HG02642 (cell line): ENCODE results near the gene LAMC2.
"Not testable (repeated sequence)": the region's sequence is repeated elsewhere in the genome, so short reads cannot be mapped to it uniquely, and the experiment has no call there.

Source experiments
- ATAC-seq: cut with Tn5 transposase; IDR thresholded peaks from one replicate; pipeline ENCODE4 v1.9.1; 2021; ENCODE audit warnings: mild to moderate bottlenecking; ENCODE audit not compliant: unreplicated experiment, poor library complexity

LAMC2 gene

GRCh38 chr1:183185941-183186490 is at the start of gene LAMC2:
TSS of gene LAMC2 (plus strand) at chr1:183186264. CDS start at chr1:183186353, 89 bp downstream.
- ATAC-seq = no peak

GRCh38 chr1:183137782-183138181 is 48.3 kb upstream of the LAMC2 start:
- ATAC-seq = no peak

GRCh38 chr1:183138301-183138700 is 47.8 kb upstream of the LAMC2 start:
- no peak for ATAC-seq

GRCh38 chr1:183139281-183139942 is 46.7 kb upstream of the LAMC2 start:
- no peak for ATAC-seq

GRCh38 chr1:183140633-183141032 is 45.4 kb upstream of the LAMC2 start:
- no peak for ATAC-seq

GRCh38 chr1:183142171-183142570 is 43.9 kb upstream of the LAMC2 start:
- no peak for ATAC-seq

GRCh38 chr1:183143576-183144315 is 42.3 kb upstream of the LAMC2 start:
- ATAC-seq = no peak

- ATAC-seq = no peak
These were observed 41.3 kb upstream of the LAMC2 start for GRCh38 chr1:183144752-183145151.

- ATAC-seq = no peak
These were observed 38.3 kb upstream of the LAMC2 start for GRCh38 chr1:183147735-183148134.

- no peak for ATAC-seq
These were observed 37.5 kb upstream of the LAMC2 start for GRCh38 chr1:183148599-183148998.

GRCh38 chr1:183149273-183149672 is 36.8 kb upstream of the LAMC2 start:
- ATAC-seq = no peak

- ATAC-seq = not testable (repeated sequence)
These were observed 36.0 kb upstream of the LAMC2 start for GRCh38 chr1:183150032-183150431.

GRCh38 chr1:183150445-183150844 is 35.6 kb upstream of the LAMC2 start:
- no peak for ATAC-seq

GRCh38 chr1:183152180-183152579 is 33.9 kb upstream of the LAMC2 start:
- no peak for ATAC-seq

- ATAC-seq = no peak
These were observed 30.1 kb upstream of the LAMC2 start for GRCh38 chr1:183155939-183156338.

GRCh38 chr1:183159960-183160359 is 26.1 kb upstream of the LAMC2 start:
- no peak for ATAC-seq

- no peak for ATAC-seq
These were observed 24.7 kb upstream of the LAMC2 start for GRCh38 chr1:183161391-183161790.

GRCh38 chr1:183163316-183163715 is 22.7 kb upstream of the LAMC2 start:
- no peak for ATAC-seq

GRCh38 chr1:183164340-183164739 is 21.7 kb upstream of the LAMC2 start:
- ATAC-seq = no peak

- ATAC-seq = no peak
These were observed 21.1 kb upstream of the LAMC2 start for GRCh38 chr1:183164963-183165362.

GRCh38 chr1:183165456-183165855 is 20.6 kb upstream of the LAMC2 start:
- no peak for ATAC-seq

- ATAC-seq = no peak
These were observed 19.6 kb upstream of the LAMC2 start for GRCh38 chr1:183166454-183166853.
